A549 (cell line): ENCODE measurements around the gene PPP1R13L. TPM values are rescaled to one million over a fixed set of nuclear protein-coding genes. Genes with fewer than 3 reads are reported as not detected.

Experiments
- ATAC-seq, 2 experiments: fragments of 200-7000 bp in 1 of 2; fragments of >200 bp in 1 of 2; cut with Nextera tagmentation in 1 of 2; cut with Tn5 transposase in 1 of 2; 3 replicates each; pipeline versions ENCODE4 v1.8.0 to v1.9.1; 2018 to 2020; ENCODE audit warnings: mild to moderate bottlenecking in 1 of 2, moderate library complexity in 1 of 2
- CTCF ChIA-PET: fragments of 300-600 bp; sonication (Branson Sonifier 250); formaldehyde crosslinking; extraction: SDS; loops from one replicate; lab custom pipeline; 2021; ENCODE audit warnings: antibody characterized with exemption, inconsistent platforms; lab: Yijun Ruan, JAX
- POLR2A ChIA-PET: fragments of 350-600 bp; formaldehyde crosslinking; extraction: SDS; loops from one replicate; lab custom pipeline; 2021; ENCODE audit warnings: antibody characterized with exemption, inconsistent platforms; lab: Yijun Ruan, JAX
- DNase-seq, 2 experiments: peaks; one replicate each; pipeline versions ENCODE4 v3.0.0 to v3.0.0-alpha.2; 2011 to 2016; ENCODE audit warnings: low read depth in 1 of 2, low spot score in 1 of 2
- FAIRE-seq: peaks from 2 replicates; lab custom pipeline; 2011; peaks lifted over from hg19 to GRCh38; lab: Jason Lieb, UNC
- H3K27ac ChIP-seq, 2 experiments: fragments of >200 bp; sonication (Bioruptor Twin); formaldehyde crosslinking; 3 replicates each; pipeline ENCODE4 v1.5.1; 2016 to 2017
- H3K4me1 ChIP-seq: fragments of >200 bp; sonication (Bioruptor Twin); formaldehyde crosslinking; 3 replicates; pipeline ENCODE4 v1.6.1; 2016
- H3K4me2 ChIP-seq: fragments of >200 bp; sonication (Bioruptor Twin); formaldehyde crosslinking; 3 replicates; pipeline ENCODE4 v1.6.1; 2016
- H3K4me3 ChIP-seq: fragments of >200 bp; sonication (Bioruptor Twin); formaldehyde crosslinking; 3 replicates; pipeline ENCODE4 v1.5.1; 2016
- H3K9me3 ChIP-seq: fragments of >200 bp; sonication (Bioruptor Twin); formaldehyde crosslinking; 3 replicates; pipeline ENCODE4 v1.6.1; 2016
- CBX2 ChIP-seq: fragments of 200-600 bp; sonication (generic); IDR thresholded peaks from 2 replicates; pipeline ENCODE4 v1.6.1; 2016; ENCODE audit warnings: low read depth, mild to moderate bottlenecking, borderline replicate concordance
- CBX8 ChIP-seq: fragments of 200-600 bp; sonication (generic); IDR thresholded peaks from 2 replicates; pipeline ENCODE4 v1.6.1; 2016
- CEBPB ChIP-seq, 2 experiments: fragments of >200 bp in 1 of 2; sonication (Bioruptor Twin) in 1 of 2; formaldehyde crosslinking in 1 of 2; IDR thresholded peaks; 2 replicates each; pipeline ENCODE4 v1.6.1; 2012 to 2016
- CHD2 ChIP-seq: fragments of 150-350 bp; IDR thresholded peaks from 2 replicates; pipeline ENCODE4 v1.6.1; 2014; ENCODE audit warnings: low read length; ENCODE audit not compliant: partially characterized antibody
- CHD4 ChIP-seq: fragments of 200-600 bp; sonication (generic); IDR thresholded peaks from 2 replicates; pipeline ENCODE4 v1.6.1; 2016; ENCODE audit warnings: antibody characterized with exemption, mild to moderate bottlenecking, borderline replicate concordance
- E2F6 ChIP-seq: IDR thresholded peaks from 2 replicates; pipeline ENCODE4 v1.6.1; 2012; ENCODE audit warnings: low read depth, borderline replicate concordance
- EHF ChIP-seq: fragments of 250-450 bp; sonication (Bioruptor Pico); IDR thresholded peaks from 2 replicates; pipeline ENCODE4 v1.5.0; 2020; ENCODE audit warnings: mild to moderate bottlenecking
- EHMT2 ChIP-seq: fragments of 200-600 bp; sonication (generic); IDR thresholded peaks from 2 replicates; pipeline ENCODE4 v1.6.1; 2016; ENCODE audit warnings: antibody characterized with exemption, low read depth, mild to moderate bottlenecking, moderate library complexity
- ELK1 ChIP-seq: fragments of 150-350 bp; IDR thresholded peaks from 2 replicates; pipeline ENCODE4 v1.6.1; 2014; ENCODE audit warnings: low read depth, mild to moderate bottlenecking, low read length
- EP300 ChIP-seq, 2 experiments: fragments of >200 bp; sonication (Bioruptor Twin); formaldehyde crosslinking; IDR thresholded peaks; 2 replicates in 1 of 2; 3 replicates in 1 of 2; pipeline ENCODE4 v1.6.1; 2016 to 2017
- ESRRA ChIP-seq: fragments of 150-350 bp; IDR thresholded peaks from 2 replicates; pipeline ENCODE4 v1.6.1; 2014; ENCODE audit warnings: mild to moderate bottlenecking, low read length, borderline replicate concordance
- FOSL2 ChIP-seq, 2 experiments: fragments of 450-650 bp in 1 of 2; fragments of >200 bp in 1 of 2; sonication (Bioruptor Twin) in 1 of 2; formaldehyde crosslinking; IDR thresholded peaks; 2 replicates each; pipeline versions ENCODE4 v1.5.0 to v1.6.1; 2016 to 2020; ENCODE audit warnings: mild to moderate bottlenecking in 1 of 2, moderate library complexity in 1 of 2
- FOXS1 ChIP-seq: fragments of 250-450 bp; sonication (Bioruptor Pico); IDR thresholded peaks from 2 replicates; pipeline ENCODE4 v1.5.0; 2020; ENCODE audit warnings: mild to moderate bottlenecking, moderate library complexity
- HDAC2 ChIP-seq: fragments of 200-600 bp; sonication (generic); IDR thresholded peaks from 2 replicates; pipeline ENCODE4 v1.6.1; 2016
- HES2 ChIP-seq: fragments of >200 bp; sonication (Bioruptor Twin); formaldehyde crosslinking; IDR thresholded peaks from 2 replicates; pipeline ENCODE4 v1.6.1; 2016
- HMGXB4 ChIP-seq: fragments of 250-450 bp; sonication (Bioruptor Pico); IDR thresholded peaks from 2 replicates; pipeline ENCODE4 v1.5.0; 2021; ENCODE audit warnings: mild to moderate bottlenecking, moderate library complexity, borderline replicate concordance
- HOXB13 ChIP-seq: fragments of 250-450 bp; sonication (Bioruptor Pico); IDR thresholded peaks from 2 replicates; pipeline ENCODE4 v1.5.0; 2020; ENCODE audit warnings: low read depth, mild to moderate bottlenecking, moderate library complexity
- HOXB5 ChIP-seq: fragments of 250-450 bp; sonication (Bioruptor Pico); IDR thresholded peaks from 2 replicates; pipeline ENCODE4 v1.5.0; 2020; ENCODE audit warnings: mild to moderate bottlenecking, moderate library complexity
- JUN ChIP-seq, 2 experiments: fragments of >200 bp; sonication (Bioruptor Twin); formaldehyde crosslinking; IDR thresholded peaks; 2 replicates in 1 of 2; 3 replicates in 1 of 2; pipeline ENCODE4 v1.6.1; 2016 to 2017
- KDM5A ChIP-seq: fragments of 200-600 bp; sonication (generic); IDR thresholded peaks from 2 replicates; pipeline ENCODE4 v1.6.1; 2016; ENCODE audit warnings: antibody characterized with exemption, mild to moderate bottlenecking
- MAX ChIP-seq: IDR thresholded peaks from 2 replicates; pipeline ENCODE4 v1.6.1; 2012
- MAZ ChIP-seq: fragments of 150-350 bp; IDR thresholded peaks from 2 replicates; pipeline ENCODE4 v1.6.1; 2014; ENCODE audit warnings: antibody characterized with exemption, low read depth, low read length, borderline replicate concordance
- MYC ChIP-seq: IDR thresholded peaks from 2 replicates; pipeline ENCODE4 v1.6.1; 2012; ENCODE audit warnings: mild to moderate bottlenecking, inconsistent platforms, low read length, improper control_type of control experiment, borderline replicate concordance
- NPAS2 ChIP-seq: fragments of 250-450 bp; sonication (Bioruptor Pico); IDR thresholded peaks from 2 replicates; pipeline ENCODE4 v1.8.0; 2022; ENCODE audit warnings: mild to moderate bottlenecking, moderate library complexity, borderline replicate concordance
- NR3C1 ChIP-seq: fragments of >200 bp; sonication (Bioruptor Twin); formaldehyde crosslinking; IDR thresholded peaks from 3 replicates; pipeline ENCODE4 v1.6.1; 2017
- PBX3 ChIP-seq: IDR thresholded peaks from 2 replicates; pipeline ENCODE4 v1.6.1; 2012
- PHF8 ChIP-seq: fragments of 200-600 bp; sonication (generic); IDR thresholded peaks from 2 replicates; pipeline ENCODE4 v1.6.1; 2016; ENCODE audit warnings: low read depth, mild to moderate bottlenecking, antibody characterized with exemption, moderate library complexity, borderline replicate concordance
- RAD21 ChIP-seq, 2 experiments: fragments of >200 bp in 1 of 2; sonication (Bioruptor Twin) in 1 of 2; formaldehyde crosslinking in 1 of 2; IDR thresholded peaks in 1 of 2; conservative IDR thresholded peaks in 1 of 2; 2 replicates in 1 of 2; 3 replicates in 1 of 2; pipeline ENCODE4 v1.6.1; 2012 to 2018; ENCODE audit warnings: inconsistent platforms in 1 of 2
- SMC3 ChIP-seq: fragments of >200 bp; sonication (Bioruptor Twin); formaldehyde crosslinking; IDR thresholded peaks from 3 replicates; pipeline ENCODE4 v1.6.1; 2018; ENCODE audit warnings: inconsistent platforms
- SREBF2 ChIP-seq: fragments of 450-650 bp; IDR thresholded peaks from 2 replicates; pipeline ENCODE4 v1.6.1; 2014; ENCODE audit warnings: mild to moderate bottlenecking, moderate library complexity
- ZC3H11A ChIP-seq: fragments of 450-650 bp; IDR thresholded peaks from 2 replicates; pipeline ENCODE4 v1.6.1; 2014; ENCODE audit warnings: antibody characterized with exemption, mild to moderate bottlenecking
- ZNF302 ChIP-seq: fragments of 250-450 bp; sonication (Bioruptor Pico); IDR thresholded peaks from 2 replicates; pipeline ENCODE4 v1.9.0; 2021; ENCODE audit warnings: inconsistent platforms, mild to moderate bottlenecking, moderate library complexity
- ZSCAN20 ChIP-seq: fragments of 250-450 bp; sonication (Bioruptor Pico); IDR thresholded peaks from 2 replicates; pipeline ENCODE4 v1.8.0; 2022; ENCODE audit warnings: mild to moderate bottlenecking, moderate library complexity
- WGBS: methylation state at CpG from one replicate; pipeline ENCODE4 v1.1.6; 2017; ENCODE audit errors: missing lambda C conversion rate; 5-methylcytosine and 5-hydroxymethylcytosine counted together
- polyA plus RNA-seq, 4 experiments: library from polyadenylated mRNA; depleted of rRNA in 3 of 4; stranded (reverse); fragments of >200 nt; fragmentation: RNase III in 1 of 4; extraction: RNeasy Plus Mini Kit Qiagen cat#74134 plus additional on column Dnase treatment in 1 of 4; gene quantifications; 2 replicates in 3 of 4; 3 replicates in 1 of 4; pipeline ENCODE4 v1.2.3, GENCODE V29; 2011 to 2017

Gene PPP1R13L
- polyA plus RNA-seq, 2 of the 4 experiments (the other 2 are of a cell fraction), result 3.2 to 18.9 TPM

- peak overlapping the region; percentile 67 for H3K4me3 ChIP-seq
- ATAC-seq, result peak; percentile 2 to 10; a peak in 3 of 6 replicates
- ChIA-PET POLR2A (interaction anchor here (0.9 to 1.1 kb wide), 3 partner anchors 11 to 50 kb away, joined by 3 to 6 read pairs (median 3); no protein-coding TSS in a partner anchor), CTCF (interaction anchor here (0.7 to 27.6 kb wide), 12 partner anchors 11 to 688 kb away, joined by 3 to 1883 read pairs (median 6); partner anchors contain the start of genes FOSB, PPM1N, PPP1R13L and RTN2)
- FAIRE-seq, result no peak
- peak in 1 of 2 experiments; percentile 68 for DNase-seq
- H3K4me2 ChIP-seq, result peak overlapping the region; percentile 96
- no peaks in the 10 kb centered on the region for H3K9me3 ChIP-seq
- peaks cover 23% of the 10 kb centered on the region for H3K4me1 ChIP-seq
- WGBS, result 11% methylated on average over 42 of the region's 73 CpGs
- H3K27ac ChIP-seq, result peak overlapping the region; percentile 52 to 89
- no peak for TF ChIP-seq CEBPB (IDR thresholded peaks at IDR 0.05)
- TF ChIP-seq RAD21 (conservative IDR thresholded peaks at IDR 0.05 in 1 of 2, IDR thresholded peaks at IDR 0.05 in 1 of 2), result no peak
- TF ChIP-seq JUN (IDR thresholded peaks at IDR 0.05), result peak in 1 of 2 experiments; percentile 33; a peak in 3 of 5 replicates
- no peak for TF ChIP-seq NR3C1
- no peak for TF ChIP-seq EHF (CRISPR knock-in tag)
- TF ChIP-seq HMGXB4 (CRISPR knock-in tag), result no peak; the same call in 1 of the 2 replicates
- no peak for TF ChIP-seq CHD2
- no peak for TF ChIP-seq CBX2
- no peak for TF ChIP-seq HES2
- no peak for TF ChIP-seq PHF8
- no peak for TF ChIP-seq MAZ
- no peak for TF ChIP-seq ESRRA
- TF ChIP-seq E2F6, result no peak
- peak; percentile 41; the same call in 1 of the 2 replicates for TF ChIP-seq MAX
- no peak for TF ChIP-seq ZNF302 (CRISPR knock-in tag)
- no peak for TF ChIP-seq EHMT2
- no peak for TF ChIP-seq NPAS2 (CRISPR knock-in tag)
- TF ChIP-seq PBX3, result no peak
- TF ChIP-seq EP300 (IDR thresholded peaks at IDR 0.05), result no peak
- TF ChIP-seq ZSCAN20 (CRISPR knock-in tag), result no peak
- no peak for TF ChIP-seq ZC3H11A
- TF ChIP-seq HOXB13, result no peak
- no peak for TF ChIP-seq CBX8
- no peak for TF ChIP-seq SREBF2
- peak; percentile 96 for TF ChIP-seq HDAC2
- no peak; the same call in none of the 2 replicates for TF ChIP-seq CHD4
- TF ChIP-seq FOSL2 (IDR thresholded peaks at IDR 0.05), result no peak
- TF ChIP-seq FOSL2 (CRISPR knock-in tag; IDR thresholded peaks at IDR 0.05), result peak; percentile 79
- no peak for TF ChIP-seq HOXB5 (CRISPR knock-in tag)
- TF ChIP-seq KDM5A, result no peak
- TF ChIP-seq ELK1, result no peak
- TF ChIP-seq SMC3, result peak; percentile 38; the same call in 1 of the 3 replicates
- no peak for TF ChIP-seq FOXS1 (CRISPR knock-in tag)
- no peak for TF ChIP-seq MYC
Measured at GRCh38 chr19:45428384-45429231, 23.7 kb upstream of the PPP1R13L start.
